HG03558 (cell line): ENCODE data around the gene FAM174B.

Experiments
- ATAC-seq: cut with Tn5 transposase; IDR thresholded peaks from one replicate; pipeline ENCODE4 v1.9.1; 2021; ENCODE audit warnings: moderate number of reproducible peaks; ENCODE audit not compliant: unreplicated experiment; ENCODE audit errors: extremely low read depth

Gene FAM174B

DNA sequence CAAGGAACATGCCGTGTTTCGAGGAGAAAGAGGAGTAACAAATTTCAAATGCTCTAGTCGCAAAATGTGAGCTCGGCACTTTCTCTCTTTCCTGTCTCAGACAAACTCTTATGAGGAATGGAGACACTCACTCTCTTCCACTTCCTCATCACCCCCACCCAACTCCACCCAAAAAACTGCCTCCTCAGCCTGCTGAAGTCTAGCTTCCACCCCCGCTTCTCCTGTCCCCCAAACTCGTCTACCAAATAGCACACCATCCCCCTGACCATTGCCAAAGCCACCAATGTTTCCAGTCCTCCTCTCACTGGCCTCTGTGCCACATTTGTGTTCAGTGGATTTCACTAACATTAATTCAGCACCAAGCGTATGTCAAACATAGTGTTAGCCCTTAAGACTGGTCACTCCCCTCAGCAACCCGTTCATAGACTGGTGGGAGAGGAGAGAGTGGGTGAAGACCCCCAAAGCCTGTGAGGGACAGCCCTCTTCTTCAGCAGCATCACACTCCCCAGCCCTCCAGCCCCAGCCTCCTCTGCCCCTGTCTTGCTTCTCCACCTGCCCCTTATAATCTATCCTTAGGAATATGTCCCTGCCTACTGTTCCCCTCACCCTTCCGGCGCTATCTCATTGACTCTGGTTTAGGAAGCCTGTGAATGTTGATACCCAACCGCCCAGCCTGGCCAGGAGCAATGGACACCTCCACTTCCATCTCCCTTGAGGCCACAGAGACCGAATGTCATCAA is 77.3 kb downstream of the FAM174B start:
- no peak for ATAC-seq

GRCh38 chr15:92576597-92577200 is 78.9 kb downstream of the FAM174B start:
- ATAC-seq, result no peak

DNA sequence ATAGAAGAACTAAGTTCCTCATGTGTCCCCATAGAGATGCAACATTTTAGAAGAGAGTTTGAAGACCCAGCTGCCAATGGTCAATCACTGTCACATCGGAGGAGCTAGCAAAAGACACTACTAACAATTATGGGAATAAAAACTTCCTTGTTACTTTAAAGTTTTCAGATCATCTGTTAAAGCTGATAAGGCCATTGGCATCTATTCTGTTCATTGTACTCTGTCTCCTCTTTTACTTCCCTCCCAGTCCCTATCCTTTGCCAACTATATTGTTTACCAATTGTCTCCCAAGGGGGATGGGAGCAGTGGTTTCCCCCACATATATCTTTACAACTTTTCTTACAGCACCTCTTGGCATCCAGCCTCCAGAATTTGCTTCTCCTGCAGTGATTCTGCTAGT is 81.0 kb downstream of the FAM174B start:
- no peak for ATAC-seq

GRCh38 chr15:92574161-92574560 is 81.4 kb downstream of the FAM174B start:
- ATAC-seq, result no peak

DNA sequence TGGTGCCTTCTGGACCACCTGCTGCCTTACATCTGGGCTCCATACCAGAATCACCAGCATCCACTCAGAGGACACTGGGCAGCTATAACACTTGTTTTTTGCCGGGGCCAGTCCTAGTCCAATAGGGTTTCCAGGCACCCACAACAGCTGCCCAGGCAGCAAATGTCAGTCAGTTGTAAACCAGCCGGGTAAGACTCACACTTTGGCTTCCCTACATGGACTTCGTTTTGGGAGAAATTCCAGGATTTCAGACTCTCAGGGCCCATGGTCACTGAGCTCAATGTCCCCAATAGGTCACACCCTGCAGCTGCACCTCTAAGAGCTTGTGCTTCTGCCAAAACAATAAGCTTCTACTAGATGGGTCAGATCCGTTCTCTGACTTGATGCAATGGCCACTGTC is 83.8 kb downstream of the FAM174B start:
- ATAC-seq, result no peak

- ATAC-seq, result no peak
Measured at GRCh38 chr15:92570391-92570790, 85.2 kb downstream of the FAM174B start.

- ATAC-seq, result no peak
Measured at GRCh38 chr15:92569778-92570177, 85.8 kb downstream of the FAM174B start.
